T-helper 2 cell (primary cell): ENCODE data around the gene VPS51.
A peak's percentile ranks its signal among the peaks of the same experiment; 100 is the strongest.
"Not testable (repeated sequence)": the region's sequence is repeated elsewhere in the genome, so short reads cannot be mapped to it uniquely, and the experiment has no call there.

ENCODE experiments used
- DNase-seq, 5 experiments: peaks; one replicate each; pipeline versions ENCODE4 v3.0.0 to v3.0.0-alpha.2; 2012 to 2022

The VPS51 gene

DNA sequence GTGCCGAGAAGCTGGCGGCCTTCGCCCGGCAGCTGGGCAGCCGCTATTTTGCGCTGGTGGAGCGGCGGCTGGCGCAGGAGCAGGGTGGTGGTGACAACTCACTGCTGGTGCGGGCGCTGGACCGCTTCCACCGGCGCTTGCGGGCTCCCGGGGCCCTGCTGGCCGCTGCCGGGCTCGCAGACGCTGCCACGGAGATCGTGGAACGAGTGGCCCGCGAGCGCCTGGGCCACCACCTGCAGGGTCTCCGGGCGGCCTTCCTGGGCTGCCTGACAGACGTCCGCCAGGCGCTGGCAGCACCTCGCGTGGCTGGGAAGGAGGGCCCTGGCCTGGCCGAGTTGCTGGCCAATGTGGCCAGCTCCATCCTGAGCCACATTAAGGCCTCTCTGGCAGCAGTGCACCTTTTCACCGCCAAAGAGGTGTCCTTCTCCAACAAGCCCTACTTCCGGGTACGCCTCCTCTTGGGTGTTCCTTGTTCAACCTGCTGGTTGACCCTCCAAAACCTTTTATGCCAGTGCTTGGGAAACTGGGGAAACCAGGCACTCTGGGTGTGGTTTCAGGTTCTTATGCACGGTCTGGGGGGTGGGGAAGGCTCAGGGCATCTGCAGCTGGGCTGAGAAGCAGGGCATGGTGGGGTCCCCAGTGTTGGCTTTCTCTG is 12.6 kb downstream of the VPS51 start:
- DNase-seq: no peak

GRCh38 chr11:65109231-65110198 is 13.5 kb downstream of the VPS51 start:
- DNase-seq: no peak

GRCh38 chr11:65110354-65110861 is 14.4 kb downstream of the VPS51 start:
- DNase-seq: peak; percentile 81 to 96 (median 89)

DNA sequence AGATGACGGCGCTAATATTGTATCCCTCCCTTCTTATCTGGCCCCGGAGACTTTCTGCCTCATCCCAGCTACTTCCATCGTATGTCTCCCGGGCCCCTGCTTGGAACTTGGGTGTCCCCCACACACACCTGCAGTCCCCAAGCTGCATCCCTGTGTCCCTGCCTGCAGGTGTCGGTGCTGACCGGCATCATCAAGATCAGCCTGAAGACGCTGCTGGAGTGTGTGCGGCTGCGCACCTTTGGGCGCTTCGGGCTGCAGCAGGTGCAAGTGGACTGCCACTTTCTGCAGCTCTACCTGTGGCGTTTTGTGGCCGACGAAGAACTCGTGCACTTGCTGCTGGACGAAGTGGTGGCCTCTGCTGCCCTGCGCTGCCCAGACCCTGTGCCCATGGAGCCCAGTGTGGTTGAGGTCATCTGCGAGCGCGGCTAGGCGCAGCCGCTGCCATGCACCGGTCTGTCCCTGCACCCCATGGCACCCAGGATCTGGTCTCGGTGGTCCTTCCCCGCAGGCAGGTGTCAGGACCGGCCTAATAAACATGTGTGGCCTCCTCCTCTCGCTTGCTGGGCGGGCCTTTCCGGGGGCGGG is 15.2 kb downstream of the VPS51 start:
- DNase-seq: no peak

GRCh38 chr11:65111744-65112545 is 15.9 kb downstream of the VPS51 start, which contains the start of gene TM7SF2:
Gene TM7SF2, plus strand, starts transcription at chr11:65111872. Its CDS starts 144 bp downstream, at chr11:65112016.
- DNase-seq: peak; percentile 86 to 96 (median 91)

GRCh38 chr11:65112546-65113360 is 16.7 kb downstream of the VPS51 start:
- peak; percentile 58 to 83 (median 65) for DNase-seq

DNA sequence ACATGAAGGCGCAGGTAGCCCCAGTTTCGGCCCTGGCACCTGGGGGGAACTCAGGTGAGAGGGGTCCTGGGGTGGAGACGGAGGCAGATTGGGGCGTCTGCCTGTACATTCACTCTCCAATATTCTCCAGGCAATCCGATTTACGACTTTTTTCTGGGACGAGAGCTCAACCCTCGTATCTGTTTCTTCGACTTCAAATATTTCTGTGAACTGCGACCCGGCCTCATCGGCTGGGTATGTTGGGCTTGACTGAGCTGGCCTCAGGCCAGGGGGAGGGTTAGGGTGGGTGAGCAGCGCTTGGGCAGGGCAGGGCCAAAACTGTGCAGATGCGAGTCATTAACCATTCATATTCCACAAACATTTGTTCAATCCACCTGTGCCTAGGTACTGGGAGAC is 17.3 kb downstream of the VPS51 start:
- DNase-seq: no peak

- DNase-seq: no peak
Measured at GRCh38 chr11:65113839-65114238, 17.8 kb downstream of the VPS51 start.

DNA sequence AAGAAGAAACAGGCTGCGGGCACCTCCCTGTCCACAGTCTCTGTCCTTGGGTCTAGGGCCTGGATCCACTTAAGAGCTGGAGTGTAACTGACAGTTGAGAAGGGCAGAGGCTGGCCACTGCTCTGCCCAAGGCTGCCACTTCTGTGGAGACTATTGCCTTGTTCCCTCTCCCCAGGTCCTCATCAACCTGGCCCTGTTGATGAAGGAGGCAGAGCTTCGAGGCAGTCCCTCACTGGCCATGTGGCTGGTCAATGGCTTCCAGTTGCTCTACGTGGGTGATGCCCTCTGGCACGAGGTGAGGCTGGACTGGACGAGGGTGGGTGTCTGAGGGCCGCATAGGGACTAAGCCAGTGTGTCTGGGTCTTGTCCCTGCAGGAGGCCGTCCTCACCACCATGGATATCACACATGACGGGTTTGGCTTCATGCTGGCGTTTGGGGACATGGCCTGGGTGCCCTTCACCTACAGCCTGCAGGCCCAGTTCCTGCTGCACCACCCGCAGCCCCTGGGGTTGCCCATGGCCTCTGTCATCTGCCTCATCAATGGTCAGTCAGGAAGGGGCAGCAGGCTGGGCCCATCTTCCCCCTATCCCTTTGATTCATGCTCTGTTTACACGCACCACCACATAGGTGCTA is 18.6 kb downstream of the VPS51 start:
- no peak for DNase-seq

DNA sequence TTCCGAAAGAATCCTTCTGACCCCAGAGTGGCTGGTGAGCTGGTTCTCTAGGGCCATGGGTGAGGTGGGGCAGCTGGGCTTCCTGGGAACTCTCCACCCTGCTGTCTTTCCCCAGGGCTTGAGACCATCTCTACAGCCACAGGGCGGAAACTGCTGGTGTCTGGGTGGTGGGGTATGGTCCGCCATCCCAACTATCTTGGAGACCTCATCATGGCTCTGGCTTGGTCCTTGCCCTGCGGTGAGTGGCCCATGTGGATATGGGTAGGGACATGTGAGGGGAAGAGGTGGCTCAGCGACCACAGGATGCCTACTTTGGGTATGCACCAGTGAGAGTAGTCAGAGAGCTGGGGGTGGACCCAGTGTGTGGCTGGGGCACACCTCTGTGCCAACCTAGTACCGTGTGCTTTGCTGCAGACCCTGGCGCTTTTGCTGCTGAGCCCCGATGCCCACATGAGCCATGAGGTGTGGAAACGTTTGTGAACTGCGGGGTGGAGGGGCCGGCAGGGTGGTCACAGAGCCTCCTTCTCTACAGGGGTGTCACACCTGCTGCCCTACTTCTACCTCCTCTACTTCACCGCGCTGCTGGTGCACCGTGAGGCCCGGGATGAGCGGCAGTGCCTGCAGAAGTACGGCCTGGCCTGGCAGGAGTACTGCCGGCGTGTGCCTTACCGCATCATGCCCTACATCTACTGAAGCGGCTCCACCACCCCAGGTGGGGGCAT is 19.5 kb downstream of the VPS51 start:
- DNase-seq: no peak

DNA sequence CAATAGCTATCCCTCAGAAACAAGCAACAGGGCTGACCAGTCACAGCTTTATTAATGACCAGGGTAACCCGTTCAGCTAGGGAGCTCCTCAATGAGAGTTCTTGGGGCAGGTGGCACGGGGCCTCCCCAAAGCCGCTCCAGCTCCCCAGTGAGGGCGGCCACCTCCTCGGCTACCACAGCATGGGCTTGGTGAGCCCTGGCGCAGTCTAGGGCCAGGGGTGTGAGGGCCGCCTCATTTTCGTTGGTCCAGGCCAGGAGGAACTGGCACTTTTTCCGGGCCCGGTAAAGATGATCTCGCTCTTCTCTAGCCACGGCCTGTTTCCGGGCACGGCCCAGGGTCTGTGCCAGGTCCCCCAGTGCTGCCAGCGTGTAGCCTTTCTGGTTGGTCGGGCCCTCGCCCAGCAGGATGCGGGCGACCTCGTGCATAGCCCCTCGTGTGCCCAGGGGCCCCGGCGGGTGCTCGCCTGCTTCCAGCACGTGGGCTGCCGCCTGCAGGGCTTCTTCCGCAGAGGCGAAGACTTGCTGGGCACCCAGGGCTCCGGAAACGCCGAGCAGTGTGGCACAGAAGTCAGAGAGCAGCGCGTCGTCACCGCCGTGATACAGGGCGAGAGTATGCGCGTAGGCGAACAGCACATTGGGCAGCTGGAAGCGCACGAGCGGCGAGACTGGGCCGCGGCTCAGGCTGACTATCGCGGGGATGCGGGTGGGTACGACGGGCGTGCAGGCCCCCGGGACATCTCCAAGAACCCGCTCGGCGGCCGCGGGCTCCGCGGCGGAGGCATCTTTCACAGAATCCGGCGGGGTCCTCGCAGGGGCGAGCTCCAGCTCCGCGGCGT is 20.6 kb downstream of the VPS51 start:
- DNase-seq: peak; percentile 17 to 88 (median 56)

GRCh38 chr11:65117206-65118096 is 21.4 kb downstream of the VPS51 start, which contains the start of gene ZNHIT2:
Gene ZNHIT2, minus strand, starts transcription at chr11:65117701. Its CDS starts 48 bp downstream, at chr11:65117653.
- peak; percentile 95 to 100 (median 99) for DNase-seq

DNA sequence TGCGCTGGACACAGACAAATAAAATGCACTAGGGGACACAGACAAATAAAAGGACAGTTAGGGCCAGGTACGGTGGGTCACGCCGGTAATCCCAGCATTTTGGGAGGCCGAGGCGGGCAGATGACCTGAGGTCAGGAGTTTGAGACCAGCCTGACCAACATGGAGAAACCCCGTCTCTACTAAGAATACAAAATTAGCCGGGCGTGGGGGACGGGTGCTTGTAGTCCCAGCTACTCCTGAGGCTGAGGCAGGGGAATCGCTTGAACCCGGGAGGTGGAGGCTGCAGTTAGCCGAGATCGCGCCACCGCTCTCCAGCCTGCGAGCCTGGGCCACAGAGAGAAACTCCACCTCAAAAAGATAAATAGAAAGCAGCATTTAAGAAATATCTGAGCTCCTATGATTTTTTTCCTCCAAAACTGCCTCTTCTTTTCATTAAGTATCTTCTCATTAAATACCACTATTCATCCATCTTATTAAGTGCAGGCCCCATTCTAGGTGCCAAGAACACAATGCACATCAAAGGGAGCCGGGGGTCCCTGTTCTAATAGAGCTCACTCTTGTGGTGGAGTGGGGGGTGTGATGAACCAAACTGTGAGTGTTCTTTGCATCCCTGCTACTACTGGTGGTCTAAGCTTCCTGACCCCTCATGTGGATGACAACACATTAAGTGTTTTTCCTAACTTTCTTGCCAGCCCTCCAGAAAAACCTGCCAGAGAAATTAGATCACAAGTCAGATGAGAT is 22.3 kb downstream of the VPS51 start:
- DNase-seq: no peak

DNA sequence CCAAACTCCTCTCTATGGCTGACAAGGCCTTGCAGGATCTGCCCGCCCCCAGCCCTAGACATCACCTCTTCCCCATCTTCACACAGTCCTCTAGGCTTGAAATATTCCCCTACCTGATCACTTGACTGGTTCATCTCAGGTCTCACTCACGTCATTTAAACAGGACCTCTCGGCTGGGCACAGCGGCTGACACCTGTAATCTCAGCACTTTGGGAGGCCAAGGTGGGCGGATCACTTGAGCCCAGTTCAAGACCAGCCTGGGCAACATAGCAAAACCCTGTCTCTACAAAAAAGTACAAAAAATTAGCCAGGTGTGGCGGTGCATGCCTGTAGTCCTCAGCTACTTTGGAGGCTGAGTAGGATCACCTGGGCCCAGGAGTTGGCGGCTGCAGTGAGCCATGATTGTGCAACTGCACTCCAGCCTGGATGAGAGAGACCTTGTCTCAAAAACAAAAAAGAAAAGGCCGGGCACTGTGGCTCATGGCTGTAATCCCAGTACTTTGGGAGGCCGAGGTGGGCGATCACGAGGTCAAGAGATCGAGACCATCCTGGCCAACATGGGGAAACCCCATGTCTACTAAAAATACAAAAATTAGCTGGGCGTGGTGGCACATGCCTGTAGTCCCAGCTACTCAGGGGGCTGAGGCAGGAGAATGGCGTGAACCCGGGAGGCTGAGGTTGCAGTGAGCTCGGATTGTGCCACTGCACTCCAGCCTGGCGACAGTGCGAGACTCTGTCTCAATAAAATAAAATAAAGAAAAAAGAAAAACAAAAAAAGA is 23.1 kb downstream of the VPS51 start:
- not testable (repeated sequence) for DNase-seq

GRCh38 chr11:65119670-65119995 is 23.6 kb downstream of the VPS51 start:
- DNase-seq: no peak

DNA sequence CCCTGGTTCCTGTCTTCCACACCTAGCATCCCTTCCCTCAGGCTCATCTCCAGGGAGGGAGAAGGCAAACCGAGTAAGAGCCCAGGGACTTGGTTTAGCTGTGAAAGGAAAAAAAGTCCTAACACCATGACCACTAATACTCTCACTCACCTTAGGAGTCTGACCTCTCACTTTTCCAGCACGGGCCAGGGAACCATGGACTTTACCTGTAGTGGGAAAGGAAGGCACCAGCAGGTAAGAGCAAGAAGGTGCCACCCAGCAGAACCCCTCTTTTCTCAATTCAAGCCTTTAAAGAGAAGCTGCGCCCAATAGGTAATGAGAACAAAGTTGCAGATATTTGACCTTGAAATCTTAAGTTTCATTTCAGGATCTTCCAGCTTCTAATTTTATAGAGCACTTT is 24.8 kb downstream of the VPS51 start:
- DNase-seq: no peak
